ENCODE measurements around the gene FGD2.

The FGD2 gene

DNA sequence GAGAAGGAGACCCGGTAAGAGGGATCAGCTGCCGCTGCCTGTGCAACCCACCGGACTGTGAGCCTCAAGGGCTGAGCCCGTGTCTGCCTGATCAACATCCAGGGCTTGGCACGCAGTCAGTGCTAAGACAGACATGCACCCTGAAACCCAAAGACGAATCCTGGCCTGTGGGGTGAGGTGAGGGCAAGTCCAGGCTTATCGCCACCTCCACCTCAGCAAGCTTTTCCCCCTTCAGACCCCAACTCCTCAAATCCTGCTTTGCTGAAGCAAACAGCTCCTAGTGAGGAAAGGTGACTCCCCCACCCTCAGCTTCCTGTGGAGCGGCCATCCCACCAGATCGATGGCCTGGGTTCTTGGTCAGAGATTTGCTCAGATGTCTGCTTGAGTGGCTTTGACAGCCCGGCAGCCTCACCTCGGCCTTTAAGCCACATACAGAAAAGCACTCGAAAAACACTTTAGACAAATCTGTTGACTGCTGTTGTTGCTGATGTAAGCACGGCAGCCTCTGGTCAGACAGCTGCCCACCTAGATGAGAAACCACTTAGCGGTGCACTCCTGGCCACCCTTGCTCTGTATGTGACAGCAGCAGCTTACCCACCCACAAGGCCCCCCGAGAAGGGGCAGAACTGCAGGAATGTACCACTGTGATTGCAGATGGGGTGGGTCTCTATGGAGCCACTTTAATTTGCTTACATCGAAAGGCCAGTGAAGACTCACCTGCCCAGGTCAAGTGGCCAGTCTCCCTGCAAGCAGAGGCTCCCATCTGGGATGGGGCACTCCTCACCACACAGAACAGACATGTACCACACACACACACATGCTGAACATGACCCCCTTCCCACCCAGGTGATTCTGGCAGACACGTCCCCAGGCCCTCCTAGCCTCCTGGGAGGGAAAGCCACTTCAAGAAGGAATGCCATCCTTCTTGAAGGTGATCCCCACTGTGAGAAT, 34.3 kb upstream of the FGD2 start:
- no peak for DNase-seq (ENCODE audit: low read depth in 2 of 2)

DNA sequence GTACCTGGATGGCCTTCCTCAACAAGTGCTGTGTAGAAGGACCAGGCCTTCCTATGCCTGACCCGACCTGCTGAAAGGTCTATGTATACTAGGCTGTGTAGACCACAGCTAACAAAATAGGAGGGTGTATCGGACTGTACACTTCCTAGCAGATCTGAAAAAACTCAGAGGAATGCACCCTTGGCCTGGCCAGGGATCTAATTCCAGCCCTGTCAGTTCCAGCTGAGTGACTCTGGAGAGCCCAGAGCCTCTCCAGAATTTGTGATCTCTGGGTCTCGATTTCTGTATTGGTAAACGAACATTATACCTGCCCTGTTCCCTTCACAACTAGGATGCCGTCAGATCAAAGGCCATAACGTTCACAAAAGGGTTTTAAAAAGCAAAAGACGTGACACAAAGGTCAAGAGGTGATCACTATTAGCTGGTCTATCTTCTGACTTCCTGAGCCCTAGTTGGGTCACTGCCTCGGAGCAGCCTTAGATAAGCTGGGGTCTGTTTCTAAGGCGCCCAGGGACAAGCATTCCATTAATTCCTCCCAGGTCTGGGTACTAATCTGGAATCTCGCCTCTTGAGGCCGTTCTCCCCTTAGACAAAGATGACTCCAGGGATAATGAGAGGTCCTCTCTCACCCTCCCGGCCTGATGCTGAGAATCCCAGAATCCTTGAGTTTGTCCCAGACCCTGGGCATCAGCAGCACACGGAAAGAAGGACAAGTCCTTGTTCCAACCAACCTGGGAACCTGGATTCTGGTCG, 33.4 kb upstream of the FGD2 start:
- no peak for DNase-seq (ENCODE audit: low read depth in 2 of 2)

DNA sequence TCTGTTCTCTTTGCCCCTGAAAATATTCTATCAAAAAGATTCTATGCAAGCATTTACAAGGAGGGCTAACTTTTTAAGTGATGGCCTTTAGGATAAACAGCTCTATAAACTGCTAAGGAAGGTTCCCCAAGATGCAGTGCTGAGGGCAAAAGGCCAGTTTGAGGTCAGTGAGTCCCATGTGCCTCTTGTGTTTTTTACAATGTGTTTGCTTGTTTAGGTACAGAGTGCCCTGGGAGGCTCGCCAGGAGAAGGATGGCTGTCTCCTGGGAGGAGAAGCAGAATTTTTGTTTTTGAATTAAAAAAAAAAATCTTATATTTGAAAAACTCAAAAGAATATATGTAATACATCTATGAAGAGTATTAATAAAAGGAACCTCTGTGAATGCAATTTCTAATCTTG, 32.3 kb upstream of the FGD2 start:
- DNase-seq (ENCODE audit: low read depth in 2 of 2) = no peak

DNA sequence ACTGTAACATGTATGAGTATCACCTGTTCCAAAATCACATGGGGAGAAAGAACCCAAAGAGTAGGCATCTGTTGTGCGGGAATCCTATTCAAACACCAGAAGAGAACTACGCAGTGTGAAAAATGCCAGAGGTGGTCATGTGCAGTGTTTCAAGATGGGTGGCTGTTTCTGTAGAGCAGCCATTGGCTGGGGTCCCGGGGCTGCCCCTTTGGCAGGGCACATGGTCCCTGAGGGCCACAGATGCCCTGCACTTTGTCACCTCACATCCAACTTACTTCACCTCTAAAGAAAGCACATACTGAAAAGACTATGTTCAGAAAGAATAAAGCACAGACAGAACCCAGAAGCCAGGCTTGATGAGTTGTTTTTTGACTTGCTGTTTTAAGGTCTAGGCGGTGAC, 31.8 kb upstream of the FGD2 start:
- no peak for DNase-seq (ENCODE audit: low read depth in 2 of 2)

DNA sequence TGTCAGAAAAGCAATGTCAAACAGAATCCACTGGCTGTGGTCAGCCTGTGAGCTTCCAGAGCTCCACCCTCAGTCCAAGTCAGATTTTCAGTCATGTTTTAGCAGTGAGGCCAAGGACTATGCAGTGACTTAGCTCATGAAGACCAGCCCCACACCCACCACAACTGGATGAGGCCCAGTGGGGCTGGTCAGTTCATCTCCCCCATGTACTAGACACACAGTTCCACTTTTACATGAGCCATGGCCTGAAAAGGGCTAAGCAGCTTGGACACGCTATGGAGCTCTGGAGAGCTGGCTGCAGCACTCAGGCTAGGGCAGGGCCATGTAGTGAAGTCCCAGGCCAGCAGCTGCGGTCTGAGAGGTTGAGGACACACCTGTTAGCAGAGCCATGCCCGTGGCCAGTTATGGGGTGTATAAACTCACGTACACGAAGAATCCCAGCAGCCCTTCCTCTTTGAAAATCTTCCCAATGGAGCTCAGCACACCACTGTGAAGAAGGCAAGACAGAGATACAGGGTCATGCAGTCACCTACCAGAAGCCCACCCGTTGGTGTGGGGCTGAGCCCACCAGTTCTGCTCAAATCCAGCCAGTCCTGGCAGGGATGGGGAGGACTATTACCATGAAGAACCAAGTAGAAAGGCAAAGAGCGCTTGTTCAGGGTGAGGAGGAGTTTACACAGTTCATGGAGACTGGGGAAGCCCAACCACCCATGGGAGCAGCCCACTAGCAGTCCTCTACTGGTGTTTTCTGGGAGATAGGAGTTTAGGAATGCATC, 30.0 kb upstream of the FGD2 start:
- DNase-seq (ENCODE audit: low read depth in 2 of 2) = no peak

DNA sequence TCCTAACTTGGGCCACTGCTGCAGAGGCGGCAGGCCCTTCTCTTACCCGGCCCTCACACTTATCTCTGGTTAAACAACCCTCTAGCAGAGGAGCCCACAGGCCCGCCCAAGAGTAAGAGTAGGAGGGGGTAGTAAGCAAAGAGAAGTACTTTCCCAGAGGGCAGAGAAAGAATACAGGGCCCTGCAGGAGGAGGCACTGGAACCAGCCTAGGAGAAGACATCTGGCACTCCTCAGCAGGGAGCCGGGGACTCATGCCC, 29.5 kb upstream of the FGD2 start:
- no peak for DNase-seq (ENCODE audit: low read depth in 2 of 2)

DNA sequence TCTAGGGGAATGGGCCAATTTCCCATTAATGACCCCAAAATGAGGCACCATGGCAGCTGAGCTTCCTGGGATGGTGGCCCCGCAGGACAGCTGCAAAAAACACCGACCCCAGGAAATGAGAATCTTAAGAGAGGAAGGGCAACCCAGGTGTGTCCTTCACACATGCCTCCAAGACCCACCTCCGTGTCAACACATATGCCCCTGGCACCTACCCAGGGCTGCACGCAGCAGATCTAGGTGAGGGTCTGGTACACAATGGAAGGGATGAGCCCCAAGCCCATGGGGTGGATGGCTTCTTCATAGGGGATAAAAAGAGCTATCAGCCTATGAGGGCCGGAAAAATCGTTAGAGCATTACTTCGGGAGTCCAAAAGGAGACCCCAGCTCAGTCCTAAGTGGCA, 28.9 kb upstream of the FGD2 start:
- no peak for DNase-seq (ENCODE audit: low read depth in 2 of 2)

DNA sequence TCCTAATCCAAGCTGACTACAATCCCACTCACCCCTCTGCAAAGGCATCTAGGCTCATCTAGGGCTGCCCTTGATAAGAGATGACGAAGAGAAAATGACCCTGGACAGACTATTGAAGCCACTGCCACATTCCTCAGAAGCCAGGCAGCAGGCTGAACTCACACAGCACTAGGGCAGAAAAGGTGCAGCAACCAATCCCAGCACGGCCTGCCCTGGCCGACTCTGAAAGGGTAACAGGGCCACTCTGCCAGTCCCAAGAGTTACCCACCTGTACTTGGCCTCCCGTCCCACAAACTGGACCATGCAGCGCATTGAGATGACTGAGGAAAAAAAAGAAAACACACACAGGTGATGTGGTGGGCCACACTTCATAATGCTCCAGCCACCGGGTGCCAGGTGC, 28.5 kb upstream of the FGD2 start:
- no peak for DNase-seq (ENCODE audit: low read depth in 2 of 2)

DNA sequence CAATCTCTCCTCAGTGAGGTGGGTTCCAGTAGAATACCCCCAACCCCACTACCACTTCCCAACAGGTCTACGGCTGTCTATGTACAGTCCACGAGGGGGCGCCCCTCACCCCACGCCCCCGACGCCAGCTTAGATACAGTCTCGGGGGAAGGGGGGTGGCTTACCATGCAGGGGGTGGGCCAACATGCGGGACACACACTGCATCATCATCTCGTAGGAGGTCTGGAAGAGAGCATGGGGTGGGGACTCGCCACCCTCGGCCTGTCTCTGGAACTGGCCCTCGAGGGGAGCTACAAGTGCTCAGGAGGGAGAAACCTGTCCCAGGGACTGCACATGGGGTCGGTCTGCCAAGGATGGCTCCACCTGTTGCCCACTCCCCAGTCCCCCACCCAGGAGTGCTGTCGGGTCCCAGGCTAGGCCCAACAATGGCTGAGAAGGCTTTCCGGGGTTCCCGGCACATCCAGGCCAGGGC, 27.9 kb upstream of the FGD2 start:
- no peak for DNase-seq (ENCODE audit: low read depth in 2 of 2)

DNA sequence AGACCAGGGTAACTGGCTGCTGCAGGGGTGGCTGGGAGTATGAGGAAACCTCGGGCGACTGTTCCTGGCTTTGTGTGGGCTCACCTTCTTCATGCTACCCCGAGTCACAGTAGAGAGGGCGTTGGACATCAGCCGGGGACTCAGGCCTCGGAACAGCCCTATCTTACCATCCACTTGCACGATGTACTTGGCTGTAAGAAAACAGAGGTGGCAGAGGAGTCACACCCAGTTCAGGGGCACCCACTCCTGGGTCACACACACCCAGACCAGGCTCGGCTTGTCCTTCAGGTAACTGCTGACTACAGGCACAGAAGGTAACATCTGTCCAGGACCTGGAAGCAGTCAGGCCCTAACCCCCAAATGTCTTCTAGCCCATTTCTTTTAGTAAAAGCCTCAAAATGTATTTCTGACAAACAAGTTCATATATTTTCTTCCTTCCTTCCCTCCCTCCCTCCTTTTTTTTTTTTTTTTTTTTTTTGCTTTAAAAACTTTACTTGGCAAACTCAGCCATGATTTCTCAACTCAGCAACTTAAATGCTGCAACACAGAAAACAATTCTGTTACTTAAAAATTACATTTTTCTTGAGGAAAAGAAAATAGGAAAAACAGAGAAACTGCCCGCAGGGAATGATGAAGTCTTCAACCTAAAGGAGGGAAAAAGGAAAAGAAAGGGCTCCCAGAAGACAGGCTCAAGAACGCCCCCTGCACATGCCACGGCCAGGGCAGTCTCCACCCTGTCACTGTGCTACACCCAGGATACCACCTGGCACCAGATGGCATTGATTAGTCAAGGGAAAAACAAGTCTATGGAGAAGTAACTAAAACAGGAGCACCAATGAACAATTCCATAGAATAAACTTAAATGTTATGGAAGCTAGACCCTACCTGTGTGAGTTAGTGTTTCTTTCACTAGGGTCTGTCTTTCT, 26.8 kb upstream of the FGD2 start:
- DNase-seq (ENCODE audit: low read depth in 2 of 2) = no peak

DNA sequence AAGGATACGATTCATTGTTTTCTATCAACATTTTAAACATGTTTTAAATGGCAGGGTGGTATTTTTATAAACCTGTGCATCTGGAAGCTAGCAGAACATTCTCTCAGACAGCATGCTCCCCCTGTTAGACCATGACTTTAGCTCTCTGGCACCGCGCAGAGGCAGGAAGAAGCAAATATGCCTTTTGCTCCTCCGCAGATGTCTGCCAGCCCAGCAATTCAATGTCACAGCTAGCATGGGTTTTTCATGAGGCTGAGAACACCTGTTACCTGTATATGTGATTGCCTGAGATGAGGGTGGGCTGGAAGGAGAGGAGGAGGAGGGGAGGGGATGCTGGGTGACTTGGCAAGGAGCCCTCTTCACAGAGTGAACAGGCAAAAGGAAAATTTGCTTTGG, 26.1 kb upstream of the FGD2 start:
- DNase-seq (ENCODE audit: low read depth in 2 of 2) = peak in 1 of 2 experiments; percentile 23

DNA sequence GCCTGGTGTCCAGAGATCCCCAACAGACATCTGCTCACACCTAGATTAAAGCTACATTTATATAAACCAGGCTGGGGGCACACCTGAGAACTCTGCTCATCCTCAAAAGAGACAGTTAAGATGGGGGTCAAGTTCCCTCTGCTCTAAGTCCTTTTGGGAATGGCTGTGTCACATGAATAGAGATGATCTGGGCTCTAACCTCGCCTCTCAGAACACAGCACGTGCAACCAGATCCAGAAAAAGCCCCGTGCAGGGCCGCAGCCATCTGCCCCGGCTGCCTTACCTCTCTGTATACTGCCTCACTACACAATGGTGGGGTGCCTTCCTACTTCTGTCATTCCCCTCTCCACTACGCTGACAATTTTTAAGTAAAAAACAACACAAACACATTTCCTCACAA, 25.3 kb upstream of the FGD2 start:
- no peak for DNase-seq (ENCODE audit: low read depth in 2 of 2)

DNA sequence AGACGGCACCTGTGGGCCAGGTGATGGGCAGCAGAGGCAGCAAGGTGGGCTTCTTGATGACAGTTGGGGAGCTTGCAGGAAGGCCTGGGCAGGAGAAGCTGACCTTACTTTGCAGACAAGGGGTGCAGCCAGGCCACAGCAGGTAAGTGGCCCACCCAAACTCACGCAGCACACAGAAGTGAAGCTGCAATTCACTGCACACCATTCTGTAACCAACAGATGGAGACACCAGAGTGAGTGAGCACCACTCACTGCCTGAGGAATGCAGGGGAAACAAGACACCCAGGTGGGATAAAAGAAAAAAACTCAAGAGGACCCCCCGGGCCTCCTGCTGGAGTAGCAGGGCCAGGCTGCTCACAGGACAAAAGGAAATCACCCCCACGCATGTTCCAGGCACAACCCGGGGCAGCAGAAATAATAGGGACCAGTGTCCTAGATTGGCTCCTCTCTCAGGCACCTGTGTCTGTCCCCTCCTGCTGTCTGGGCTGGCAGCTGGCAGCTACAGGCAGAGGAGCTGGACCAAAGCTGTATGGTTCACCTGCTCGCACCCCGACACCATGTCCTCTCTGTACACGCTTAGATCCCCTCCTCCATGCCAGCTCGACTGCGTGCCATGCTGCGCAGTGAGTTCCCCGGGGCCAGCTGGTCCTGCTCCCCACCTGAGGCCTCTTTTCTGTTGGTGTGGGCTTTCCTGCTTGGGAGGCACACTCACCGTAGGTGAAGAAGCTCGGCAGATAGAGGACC, 24.4 kb upstream of the FGD2 start:
- no peak for DNase-seq (ENCODE audit: low read depth in 2 of 2)

DNA sequence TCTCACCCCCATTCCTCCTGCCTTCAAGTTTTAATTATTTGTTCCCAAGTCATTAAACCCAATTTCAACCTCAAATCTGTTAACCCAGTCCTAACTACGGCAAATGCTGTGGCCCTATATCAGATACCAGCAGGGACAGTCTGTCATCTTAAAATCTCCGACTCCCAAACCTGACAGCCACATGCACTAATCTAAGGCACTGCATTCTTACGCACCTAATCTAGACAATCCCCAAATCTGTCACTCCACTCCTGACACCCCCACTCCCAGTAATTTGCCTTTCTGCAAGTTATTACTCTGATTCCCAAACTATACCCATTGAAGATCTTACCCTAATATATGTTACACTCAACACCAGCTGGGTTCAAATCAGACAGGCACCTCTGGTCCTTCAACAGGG, 21.9 kb upstream of the FGD2 start:
- no peak for DNase-seq (ENCODE audit: low read depth in 2 of 2)

DNA sequence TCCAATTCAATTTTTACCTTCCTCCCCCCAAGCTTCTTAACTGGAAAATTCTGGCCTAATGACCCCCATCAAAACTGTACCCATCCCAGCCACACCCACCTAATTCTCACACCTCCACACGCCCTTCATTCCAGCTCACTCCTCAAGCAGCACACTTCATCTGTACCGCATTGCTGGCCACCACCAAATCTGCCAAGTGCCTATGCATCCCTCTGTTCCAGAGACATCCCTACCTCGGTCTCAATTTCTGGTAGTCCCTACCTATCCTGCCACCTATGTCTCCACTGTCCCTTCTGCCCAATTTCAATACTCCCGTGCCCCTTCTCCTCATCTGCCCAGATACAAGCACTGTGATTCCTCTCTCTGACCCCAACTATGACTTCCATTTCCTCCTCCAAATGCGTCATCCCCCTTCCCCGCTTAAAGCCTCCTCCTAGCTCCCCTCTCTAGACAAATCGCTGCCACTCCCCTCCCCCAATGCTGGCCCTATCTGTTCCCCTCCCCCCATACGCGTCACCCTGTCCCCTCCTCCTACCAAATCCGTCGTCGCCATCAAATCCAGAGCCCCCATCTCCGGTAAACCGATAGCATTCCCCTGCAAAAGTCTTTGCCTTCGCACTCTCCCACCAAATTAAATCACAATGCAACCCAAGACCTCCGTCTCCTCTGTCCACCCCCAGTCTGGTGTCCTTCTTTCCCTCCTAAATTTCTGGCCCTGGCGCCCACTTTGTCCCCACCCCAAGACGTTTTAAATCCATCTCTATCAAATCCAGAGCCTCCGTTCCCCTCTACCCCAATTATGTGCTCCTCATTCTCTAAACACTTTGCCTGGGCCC, 20.7 kb upstream of the FGD2 start:
- DNase-seq (ENCODE audit: low read depth in 2 of 2) = peak; percentile 28 to 33

DNA sequence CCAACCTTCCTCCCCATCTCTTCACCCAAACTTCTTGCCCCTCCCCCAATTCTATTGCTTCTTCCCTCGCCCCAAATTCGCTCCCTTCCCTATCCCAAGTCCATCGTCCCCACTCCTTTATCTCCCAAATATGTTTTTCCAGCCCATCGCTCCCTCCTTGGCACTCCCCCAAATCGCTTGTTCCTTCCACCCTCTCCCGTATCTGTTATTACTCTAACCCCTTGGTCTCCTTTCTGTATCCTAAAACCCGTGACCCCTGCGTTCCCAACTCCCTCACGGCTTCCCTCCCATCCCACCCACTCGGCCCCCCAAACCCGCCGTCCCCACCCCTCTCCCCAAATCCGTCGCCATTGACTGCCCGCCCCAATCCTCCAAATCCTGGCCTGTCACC, 20.0 kb upstream of the FGD2 start:
- no peak for DNase-seq (ENCODE audit: low read depth in 2 of 2)

DNA sequence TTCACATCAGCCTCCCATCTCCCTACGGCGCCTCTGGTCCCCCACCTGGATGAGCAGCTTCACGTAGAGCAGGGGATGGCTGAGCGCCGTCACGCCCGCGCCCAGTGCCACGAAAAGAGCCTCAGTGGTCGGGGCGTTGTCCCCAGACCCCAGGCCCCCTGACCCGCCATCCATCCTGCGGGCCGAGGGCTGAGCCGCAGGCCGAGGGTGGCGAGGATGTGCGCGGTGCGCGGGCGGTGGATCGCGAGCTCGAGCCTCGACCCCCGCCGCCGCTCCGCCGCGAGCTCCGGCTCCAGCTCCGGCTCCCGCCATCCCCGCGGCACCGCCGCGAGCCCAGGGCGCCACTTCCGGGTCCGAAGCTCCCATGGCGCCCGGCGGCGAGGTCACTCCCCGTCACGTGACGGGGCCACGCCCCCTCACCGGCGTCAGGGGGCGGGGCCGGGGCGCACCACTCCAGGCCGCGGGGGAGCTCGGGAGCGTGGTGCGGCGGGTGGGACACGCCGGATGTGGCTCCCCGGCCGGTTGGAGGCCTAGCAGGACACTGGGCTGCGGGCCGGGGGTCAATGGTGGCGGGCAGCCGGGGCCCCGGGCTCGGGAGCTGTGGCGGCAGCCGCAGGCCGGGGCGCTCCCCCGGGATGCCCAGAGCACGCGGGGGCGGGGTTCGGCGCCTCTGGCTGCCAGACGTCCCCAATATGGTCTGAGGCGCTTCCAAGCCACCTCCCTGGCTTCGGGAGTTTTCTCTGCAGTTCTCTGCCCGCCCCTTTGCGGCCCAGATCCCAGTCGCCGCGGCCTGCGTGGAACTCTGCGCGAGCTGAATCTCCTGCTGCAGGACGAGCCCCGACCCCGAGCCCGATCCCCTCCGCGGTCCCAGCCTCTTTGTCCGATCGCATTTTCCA, 19.4 kb upstream of the FGD2 start, which contains the start of gene MTCH1:
Gene MTCH1, minus strand, starts transcription at position 389 of the 896 bp plus-strand sequence. Its CDS starts 23 bp downstream, at position 366.
- DNase-seq (ENCODE audit: low read depth in 2 of 2) = peak; percentile 71 to 75

DNA sequence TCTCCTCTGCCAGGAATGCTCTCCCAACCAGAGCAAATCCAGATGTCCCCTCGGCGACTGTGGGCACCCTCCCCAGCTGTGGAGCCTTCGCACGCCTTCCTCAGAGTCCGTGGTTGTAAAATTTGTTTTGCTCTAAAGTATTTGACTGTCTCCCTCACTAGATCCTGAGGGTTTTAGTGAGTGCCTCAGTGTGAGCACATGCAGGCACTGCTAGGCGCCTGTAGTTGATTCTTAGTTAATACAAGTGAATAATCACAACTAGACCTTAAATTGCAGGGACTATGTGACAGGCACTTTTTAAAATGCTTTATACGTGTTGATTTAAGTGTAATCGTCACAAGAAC, 18.8 kb upstream of the FGD2 start:
- DNase-seq (ENCODE audit: low read depth in 2 of 2) = no peak

DNA sequence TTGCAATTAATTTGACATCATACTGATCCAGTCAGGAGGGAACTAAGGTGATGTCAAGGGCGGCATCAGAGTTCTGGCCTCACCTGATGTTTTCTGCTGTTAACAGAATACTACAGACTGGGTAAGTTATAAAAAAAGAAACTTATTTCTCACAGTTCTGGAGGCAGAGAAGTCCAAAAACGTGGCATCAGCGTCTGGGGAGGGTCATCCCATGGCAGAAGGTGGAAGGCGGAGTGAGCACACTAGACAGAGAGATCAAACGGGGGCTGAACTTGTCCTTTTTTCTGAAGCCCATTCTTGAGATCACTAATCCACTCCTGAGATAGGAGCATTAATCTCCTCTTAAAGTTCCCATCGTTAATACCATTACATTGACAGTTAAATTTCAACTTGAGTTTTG, 16.2 kb upstream of the FGD2 start:
- DNase-seq (ENCODE audit: low read depth in 2 of 2) = no peak
